Upper lobe of left lung (tissue), 4 donors: Measurements from ENCODE around the gene OR56A1.

Experiments used
- CTCF ChIP-seq, 6 experiments: fragments of 450-650 bp in 4 of 6; fragments of 200-600 bp in 2 of 6; sonication (generic) in 2 of 6; IDR thresholded peaks; one replicate each; pipeline ENCODE4 v1.5.1; 2016 to 2019; ENCODE audit warnings: antibody characterized with exemption in 6 of 6
- POLR2A ChIP-seq, 4 donors: fragments of 450-650 bp; IDR thresholded peaks; one replicate each; pipeline ENCODE4 v1.5.1; 2016 to 2017; ENCODE audit warnings: antibody characterized with exemption in 4 of 4, mild to moderate bottlenecking in 2 of 4

DNA sequence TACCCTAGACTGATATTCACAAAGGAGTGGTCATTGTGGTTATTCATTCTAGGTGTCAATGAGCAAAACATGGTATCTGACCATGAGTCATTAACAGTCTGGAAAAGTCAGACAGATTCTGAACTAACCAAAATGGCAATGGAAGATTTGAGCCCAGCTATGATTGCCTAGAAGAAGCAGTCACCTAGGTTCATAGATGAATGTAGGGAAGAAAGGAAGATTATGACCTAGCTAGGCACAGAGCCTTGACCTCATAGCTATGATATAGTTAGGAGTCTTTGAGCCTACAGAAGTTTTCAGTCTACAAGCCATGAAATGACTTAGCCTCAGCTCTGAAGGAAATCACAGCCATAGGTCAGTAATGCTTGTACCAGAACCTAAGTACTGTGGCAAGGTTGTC, 24.2 kb downstream of the OR56A1 start:
- TF ChIP-seq CTCF (IDR thresholded peaks at IDR 0.05) (no peak), POLR2A (IDR thresholded peaks at IDR 0.05) (no peak)
